Measurements from ENCODE around the gene CLEC2D.
A peak's percentile ranks its signal among the peaks of the same experiment; 100 is the strongest.
"Not testable (repeated sequence)": the region's sequence is repeated elsewhere in the genome, so short reads cannot be mapped to it uniquely, and the experiment has no call there.

The CLEC2D gene, protein sequence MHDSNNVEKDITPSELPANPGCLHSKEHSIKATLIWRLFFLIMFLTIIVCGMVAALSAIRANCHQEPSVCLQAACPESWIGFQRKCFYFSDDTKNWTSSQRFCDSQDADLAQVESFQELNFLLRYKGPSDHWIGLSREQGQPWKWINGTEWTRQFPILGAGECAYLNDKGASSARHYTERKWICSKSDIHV

DNA sequence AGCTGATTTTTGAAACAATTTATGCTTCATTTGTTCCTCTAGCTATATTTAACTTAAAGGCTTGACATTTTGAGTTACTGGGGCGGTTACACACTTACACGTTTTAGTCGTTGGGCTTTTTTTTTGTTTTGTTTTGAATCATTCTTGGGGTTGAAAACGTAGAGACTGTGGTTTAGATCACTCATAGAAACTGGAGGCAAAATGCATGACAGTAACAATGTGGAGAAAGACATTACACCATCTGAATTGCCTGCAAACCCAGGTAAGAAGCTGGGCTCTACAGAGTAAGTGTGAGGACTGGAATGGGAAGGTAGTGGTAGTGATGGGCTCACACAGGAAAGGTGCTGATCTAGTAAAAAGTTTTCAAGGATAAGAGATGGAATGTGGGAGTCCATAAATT, at the start of gene CLEC2D:
TSS of gene CLEC2D (plus strand) at position 180 of the 400 bp plus-strand sequence. CDS start at position 202, 22 bp downstream.
- no peak for DNase-seq

DNA sequence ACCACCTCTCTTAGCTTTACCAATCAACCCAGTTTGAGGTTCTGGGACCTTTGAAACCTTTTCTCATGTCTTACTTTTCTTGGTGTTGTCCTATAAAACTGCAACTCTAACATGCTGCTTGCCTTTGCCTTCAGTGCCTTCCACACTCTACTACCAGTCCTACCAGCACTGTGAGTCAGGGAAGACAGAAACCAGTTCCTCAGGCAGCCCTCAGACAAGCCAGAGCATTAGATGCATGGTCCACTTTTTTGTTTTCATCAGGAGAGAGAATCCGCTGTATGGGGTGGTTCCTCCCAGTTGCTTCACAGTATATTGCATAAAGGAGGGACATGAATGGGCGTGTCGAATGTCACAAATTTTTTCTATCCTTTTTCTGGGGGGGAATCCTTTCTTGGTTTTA, 44.5 kb upstream of the CLEC2D start:
- no peak for DNase-seq

DNA sequence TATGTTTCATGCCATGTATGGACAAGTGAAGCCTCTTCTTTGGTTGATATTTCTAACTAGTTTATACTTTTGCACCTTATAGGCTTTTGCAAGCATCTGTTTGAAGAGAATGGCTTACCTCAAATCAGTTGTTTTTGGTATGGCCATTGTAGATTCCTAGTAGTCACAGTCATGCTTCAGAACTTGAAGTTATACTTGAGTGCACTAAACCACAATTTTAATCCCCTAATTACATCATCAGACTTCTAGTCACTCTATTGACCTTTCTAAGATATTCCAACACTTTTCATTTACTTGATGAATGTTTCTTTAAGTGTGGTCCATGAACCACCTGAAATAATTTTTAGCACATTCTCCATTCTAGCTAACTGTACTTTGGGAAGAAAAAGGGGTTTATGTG, 43.2 kb upstream of the CLEC2D start:
- no peak for DNase-seq

DNA sequence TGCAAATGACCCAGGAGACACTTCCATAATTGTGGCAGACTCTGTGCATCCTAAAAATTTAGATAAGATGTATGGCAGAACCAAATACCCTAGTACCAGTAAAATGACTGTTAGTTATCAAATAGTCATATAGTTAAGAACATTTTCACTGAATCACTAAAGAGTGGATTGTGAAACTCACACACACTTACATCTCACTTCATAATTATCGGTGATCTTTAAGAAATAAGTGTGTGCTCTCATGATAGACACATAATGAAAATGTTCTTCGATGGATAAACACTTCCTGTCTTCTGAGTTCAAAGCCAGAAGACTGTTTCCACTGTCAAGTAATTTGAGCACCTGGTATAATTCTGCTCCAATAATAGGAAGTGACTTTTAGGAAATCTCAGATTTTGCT, 42.7 kb upstream of the CLEC2D start:
- DNase-seq, result no peak

DNA sequence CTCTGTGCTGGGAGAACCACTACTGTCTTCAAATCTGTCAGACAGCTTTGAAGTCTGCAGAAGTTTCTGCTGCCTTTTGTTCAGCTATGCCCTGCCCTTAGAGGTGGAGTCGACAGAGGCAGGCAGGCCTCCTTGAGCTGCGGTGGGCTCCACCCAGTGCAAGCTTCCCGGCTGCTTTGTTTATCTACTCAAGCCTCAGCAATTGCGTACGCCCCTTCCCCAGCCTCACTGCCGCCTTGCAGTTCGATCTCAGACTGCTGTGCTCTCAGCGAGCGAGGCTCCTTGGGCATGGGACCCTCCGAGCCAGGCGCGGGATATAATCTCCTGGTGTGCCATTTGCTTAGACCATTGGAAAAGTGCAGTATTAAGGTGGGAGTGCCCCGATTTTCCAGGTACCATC, 36.7 kb upstream of the CLEC2D start:
- DNase-seq, result no peak

DNA sequence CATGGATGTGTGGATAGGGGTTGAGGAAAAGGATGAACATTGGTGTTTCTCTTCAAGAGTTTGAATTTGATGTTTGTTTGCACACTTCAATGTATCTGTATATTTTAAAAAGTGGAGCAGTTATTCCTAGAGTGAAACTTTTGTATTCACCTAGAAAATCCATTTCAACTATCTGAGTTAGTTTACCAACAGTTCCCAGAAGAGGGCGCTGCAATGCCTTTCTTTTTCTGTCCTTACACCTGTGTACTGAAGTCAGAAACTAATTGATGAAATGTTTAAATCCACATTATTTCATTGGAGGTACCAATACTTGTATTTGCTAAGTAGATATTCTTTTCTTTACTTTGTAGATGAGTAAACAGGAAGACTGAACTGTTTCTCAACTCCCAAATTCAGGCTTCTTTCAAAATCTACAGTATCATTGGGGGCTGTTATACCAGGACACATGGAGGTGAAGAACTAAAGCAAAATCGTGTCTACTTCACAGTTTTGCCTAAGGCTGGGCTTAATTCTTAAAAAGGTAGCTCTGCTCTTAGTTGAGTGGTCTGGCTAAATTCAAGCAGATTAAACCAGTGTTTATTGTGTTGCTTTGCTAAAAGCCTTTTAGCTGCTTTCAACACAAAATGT, 35.2 kb upstream of the CLEC2D start:
- peak; percentile 33 for DNase-seq

DNA sequence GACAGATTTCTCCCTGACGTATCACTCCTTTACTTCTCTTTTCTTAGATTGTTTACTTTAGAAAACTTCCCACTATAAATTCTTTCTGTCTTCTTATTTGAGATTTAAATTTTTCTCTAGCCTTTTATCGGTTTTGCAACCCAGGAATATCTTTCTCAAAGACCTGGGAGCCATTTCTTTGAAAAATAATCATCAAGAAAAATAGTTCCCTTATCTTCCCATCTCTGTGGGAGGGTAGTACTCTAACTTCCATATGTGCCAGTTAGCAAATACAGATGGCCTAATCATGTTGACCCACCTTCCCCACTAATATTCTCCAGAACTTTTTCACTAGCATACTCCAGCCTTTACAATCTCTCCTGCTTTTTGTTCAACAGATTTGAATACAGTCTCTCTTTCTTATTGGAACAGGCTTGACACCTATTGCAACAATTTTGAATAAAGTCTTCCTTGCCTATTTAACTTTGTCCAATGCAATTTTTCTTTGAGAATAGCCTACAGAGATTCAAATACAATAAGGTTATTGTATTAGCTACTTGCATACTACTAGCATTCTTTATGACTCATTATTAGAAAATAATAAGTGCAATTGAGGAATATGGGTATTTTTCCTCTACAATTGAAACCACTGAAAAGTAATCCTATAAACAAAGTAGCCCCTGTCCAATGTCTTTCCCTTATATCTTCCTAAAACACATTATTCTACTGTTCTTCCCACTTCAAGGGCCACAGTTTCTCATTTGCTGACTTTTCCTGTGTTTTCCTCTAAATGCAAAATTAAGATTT, 34.4 kb upstream of the CLEC2D start:
- no peak for DNase-seq

DNA sequence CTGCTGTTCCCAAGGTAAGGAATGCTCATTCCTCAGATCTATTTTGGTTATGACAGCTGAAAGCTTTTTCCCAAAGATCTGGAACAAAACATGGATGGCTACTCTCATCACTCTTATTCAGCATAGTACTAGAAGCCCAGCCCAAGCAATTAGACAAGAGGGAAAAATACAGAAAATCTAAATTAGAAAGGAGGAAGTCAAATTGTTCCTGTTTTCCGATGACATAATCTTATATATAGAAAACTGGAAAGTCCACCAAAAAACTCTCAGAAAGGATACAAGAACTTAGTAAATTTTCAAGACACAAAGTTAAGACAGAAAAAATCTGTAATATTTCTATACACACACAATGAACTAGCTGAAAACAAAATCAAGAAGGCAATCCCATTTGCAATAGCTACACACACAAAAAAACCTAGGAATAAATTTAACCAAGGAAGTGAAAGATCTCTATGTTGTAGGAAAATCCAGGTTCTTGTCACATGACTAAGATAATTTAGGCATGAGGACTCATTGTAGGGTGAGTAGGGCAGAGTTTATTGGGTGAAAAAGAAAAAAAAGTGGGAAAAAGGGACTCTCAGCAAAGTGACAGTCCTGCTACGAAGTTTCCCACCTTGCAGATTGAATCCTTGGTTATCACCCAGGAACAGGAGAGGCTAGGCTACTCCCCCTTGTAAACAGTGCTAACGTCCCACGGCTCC, 33.2 kb upstream of the CLEC2D start:
- no peak for DNase-seq

DNA sequence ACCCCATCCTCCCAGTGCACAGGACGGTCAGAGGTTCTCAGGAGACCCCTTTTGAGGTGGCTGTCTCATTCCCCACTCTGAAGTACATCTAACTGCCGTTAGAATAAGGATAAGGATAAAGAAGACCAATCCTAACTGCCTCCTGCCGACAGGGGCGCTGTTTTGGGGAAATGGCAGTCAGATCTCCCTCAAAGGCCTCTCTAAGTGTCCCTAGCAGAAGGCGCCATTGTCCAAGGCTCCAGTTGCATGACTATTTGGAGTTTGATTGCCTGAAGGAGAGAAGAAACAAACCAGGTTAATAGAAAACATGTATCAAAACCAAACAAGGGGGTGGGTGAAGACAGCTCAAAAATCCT, 32.7 kb upstream of the CLEC2D start:
- DNase-seq, result no peak

DNA sequence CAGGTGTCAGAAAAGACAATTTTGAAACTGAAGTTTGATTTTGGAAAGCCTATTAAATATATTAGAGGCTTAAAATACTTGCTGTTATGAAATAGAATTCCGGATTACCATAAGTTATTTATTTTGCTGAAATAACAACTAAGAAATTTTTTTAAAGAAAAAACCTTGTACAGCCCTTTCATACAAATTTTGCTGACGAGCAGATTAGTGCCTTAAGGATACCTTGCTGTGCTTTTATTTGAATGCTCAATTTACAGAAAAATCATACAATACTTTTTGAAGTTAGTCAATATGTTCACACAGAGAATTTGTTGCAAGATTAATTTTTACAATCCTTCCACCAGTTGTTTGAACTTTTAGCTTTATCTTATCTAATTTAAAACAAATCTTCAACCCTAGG, 29.5 kb upstream of the CLEC2D start:
- no peak for DNase-seq

DNA sequence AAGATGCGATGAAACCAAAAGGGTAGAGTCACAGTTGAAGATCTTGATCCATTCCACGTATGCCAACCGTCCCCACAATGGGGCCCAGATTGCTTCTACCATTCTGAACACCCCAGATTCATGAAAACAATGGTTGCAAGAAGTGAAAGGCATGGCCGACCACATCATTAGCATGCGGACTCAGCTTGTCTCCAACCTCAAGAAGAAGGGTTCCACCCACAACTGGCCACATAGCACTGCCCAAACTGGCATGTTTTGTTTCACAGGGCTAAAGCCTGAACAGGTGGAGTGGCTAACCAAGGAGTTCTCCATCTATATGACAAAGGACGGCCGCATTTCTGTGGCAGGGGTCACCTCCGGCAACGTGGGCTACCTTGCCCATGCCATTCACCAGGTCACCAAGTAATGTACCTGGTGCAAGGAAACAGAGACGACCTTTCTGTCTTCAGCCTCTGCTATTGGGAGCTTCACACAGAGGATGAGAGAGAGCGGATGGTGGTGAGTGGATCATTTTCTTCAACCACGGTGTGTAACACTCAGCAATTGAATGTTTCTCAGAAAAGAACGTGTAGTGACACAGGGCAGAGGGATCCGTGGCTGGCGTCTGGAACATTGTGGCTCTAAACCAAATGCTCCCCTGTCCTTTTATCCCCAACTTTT, 26.8 kb upstream of the CLEC2D start:
- no peak for DNase-seq

DNA sequence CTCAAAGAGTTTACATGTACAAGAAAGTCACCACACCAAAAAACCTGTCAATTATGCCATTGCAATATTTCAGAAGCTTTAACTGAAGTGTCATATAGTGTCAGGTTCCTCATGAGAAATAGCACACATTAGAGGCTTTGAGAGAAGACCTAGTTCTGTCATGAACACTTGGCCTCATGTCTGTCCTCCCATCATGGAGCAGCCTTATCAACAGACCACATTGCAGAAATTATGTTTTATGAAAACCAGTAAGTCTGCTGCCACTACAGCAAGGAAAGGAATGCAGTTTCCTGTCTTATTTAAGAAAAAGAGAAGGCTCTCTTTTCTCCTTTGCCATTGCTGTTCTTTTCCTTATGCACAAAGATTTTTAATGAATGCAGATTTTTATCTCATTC, 26.2 kb upstream of the CLEC2D start:
- DNase-seq, result no peak

DNA sequence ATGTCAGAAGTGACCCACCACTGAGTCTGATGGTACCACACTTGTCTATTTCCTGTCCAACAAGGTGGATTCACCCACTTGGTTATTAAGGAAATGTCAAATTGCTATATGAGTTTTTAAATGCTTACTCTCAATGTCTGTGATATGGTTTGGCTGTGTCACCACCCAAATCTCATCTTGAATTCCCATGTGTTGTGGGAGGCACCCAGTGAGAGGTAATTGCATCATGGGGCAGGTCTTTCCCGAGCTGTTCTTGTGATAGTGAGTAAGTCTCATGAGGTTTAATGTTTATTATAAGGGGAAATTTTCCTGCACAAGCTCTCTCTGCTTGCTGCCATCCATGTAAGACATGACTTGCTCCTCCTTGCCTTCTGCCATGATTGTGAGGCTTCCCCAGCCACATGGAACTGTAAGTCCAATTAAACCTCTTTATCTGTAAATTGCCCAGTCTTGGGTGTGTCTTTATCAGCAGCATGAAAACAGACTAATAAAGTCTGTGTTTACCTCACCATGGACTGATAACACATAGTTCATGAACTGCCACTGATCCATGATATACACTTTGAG, 24.4 kb upstream of the CLEC2D start:
- not testable (repeated sequence) for DNase-seq

DNA sequence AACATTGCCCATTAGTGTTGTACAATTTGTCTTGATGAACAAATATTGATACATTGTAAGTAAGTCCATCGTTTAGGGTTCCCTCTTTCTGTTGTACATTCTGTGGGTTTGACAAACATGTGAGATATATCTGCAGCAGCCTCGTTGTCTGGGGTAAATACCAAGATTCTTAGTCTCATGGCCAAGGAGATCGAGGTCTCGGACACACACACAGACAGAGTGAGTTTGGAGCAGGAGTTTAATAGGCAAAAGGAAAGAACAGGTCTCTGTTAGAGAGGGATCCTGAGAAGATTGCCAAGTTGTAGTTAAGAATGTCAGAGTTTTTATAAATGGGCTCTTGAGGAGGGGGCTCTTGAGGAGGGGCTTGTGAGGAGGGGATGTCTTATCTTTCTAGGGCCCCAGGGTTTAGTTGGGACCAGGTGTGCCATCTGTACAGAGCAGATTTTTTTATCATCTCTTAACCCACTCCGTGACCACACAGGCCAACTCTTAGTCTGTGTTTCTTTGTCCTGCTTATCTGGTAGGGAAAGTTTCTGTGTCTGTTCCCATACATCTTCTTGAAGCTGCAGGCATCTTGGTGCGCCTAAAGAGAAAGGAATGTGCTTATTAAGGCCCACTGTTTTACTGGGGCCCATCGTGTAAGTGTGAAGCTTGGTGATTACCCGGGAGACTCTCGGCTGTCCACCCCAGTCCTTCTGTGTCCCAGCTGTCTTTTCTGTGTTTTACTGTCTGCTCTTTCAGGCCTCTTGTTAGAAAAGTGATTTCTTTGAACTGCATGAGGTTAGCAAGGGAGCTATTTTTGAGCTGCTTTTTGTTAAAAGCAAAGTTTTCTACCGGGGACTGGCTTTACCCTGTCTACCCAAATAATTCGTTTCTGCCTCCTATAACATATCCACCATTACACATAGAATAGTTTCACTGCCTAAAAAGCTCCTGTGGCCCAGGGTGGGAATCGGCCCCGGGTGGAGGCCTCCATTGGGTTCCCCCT, 22.4 kb upstream of the CLEC2D start:
- no peak for DNase-seq

DNA sequence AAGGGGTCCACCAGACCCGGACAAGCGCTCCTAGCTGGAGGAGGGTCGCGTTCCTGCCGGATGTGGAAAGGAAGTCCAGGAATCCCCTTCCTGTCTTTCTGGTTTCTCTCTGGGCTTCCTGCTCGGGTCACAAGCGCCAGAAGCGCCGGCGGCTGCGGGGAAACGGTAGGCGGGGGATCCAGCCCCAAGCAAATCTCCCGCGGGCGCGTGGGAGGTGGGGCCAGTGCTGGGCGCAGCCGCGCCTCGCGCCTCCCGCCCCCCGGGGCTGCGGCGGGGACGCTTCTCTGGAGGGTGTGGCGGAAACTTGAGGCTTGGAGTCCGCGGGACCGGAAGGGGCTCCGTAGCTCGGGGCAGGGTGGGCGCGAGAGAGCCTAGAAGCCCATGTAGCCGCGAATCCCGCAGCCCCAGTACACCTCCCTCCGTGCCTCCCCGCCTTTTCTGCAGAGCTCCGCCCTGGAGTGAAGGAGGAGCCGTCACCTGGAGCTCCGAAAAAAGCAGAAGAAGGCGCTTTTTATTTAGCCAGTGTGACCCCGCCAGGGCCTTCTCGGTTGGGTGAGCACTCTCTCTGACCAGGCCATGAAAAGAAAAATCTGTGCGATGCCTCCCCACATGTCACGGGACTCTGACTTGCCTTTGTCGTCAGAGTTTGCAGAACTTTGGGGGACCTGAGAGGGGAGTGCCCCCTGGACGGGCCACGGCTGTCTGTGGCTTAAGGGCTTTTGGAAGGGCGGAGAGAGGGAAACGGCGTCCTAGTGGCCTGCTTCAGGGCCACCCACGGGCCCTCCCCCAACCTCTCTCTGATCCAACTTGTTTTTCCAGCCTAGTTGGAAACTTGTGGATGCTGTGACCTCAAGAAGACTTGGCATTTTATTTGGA, 21.4 kb upstream of the CLEC2D start:
- DNase-seq, result peak; percentile 70

DNA sequence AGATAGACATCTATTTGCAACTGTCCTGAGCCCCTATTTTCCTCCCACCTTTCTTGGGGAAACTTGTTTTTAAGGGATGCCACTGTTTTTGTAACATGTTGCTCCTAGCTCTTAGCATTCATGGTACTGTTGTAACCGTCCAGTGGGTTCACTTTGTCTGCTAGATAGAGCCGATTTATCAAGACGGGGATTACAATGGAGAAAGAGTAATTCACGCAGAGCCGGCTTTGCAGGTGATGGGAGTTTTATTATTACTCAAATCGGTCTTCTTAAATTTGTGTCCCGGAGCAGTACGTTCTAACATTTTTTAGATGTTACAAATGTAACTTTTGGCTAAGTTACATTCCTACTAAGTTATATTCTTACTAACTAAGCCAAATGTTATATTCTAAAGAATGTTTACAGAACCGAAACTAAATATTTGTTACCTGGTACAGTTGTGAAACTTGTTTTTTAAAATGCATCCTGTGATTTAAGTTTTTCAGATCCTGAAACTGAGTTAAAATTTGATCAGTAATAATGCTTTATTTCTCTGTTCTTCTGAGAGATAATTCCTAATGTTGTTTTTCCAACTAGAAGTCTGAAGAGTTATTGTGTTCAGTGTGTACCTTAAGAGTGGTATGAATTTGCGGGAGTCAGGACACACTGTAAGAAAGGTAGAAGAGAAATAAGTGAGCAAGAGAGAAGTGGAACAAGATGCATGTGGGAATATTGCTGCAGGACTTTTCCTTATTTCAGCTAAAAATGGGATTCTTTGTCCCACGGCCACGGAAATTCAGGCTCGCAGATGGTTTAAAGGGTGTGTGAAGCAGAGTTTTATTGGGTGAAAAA, 20.6 kb upstream of the CLEC2D start:
- DNase-seq, result no peak

DNA sequence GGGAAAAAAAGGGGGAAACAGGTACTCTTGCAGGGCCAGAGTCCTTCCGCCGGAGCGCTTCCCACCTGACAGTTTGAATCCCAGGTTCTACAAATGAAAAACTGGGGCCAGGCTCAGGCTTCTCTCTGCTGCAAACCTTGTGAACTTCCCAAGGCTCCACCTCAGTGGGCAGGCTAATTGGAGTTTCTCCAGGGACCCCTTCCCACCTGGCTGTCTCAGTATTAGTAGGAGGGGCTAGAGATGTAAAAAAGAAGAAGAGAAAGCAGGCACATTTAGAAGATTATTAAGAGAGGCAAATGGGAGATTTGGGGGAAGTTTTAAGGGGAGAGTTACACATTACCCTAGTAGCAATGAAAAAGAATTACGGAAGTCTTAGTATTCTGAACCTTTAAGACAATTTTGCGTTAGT, 20.0 kb upstream of the CLEC2D start:
- no peak for DNase-seq

DNA sequence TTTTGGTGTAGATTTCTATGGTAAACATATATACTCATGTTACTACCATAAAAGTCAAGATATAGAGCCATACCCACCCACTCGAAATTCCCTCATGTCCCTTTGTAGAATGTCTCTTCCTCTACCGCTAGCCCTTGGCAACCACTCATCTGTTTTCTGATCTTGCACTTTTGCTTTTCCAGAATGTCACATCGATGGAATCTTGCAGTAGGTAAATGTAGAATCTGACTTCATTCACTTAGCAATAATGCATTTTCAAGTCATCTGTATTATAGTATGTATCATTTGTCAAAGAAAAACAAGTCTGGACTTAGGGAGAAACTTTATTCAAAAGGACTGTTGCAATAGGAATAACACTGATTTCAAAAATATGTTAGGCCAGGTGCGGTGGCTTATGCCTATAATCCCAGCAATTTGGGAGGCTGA, 19.3 kb upstream of the CLEC2D start:
- no peak for DNase-seq

DNA sequence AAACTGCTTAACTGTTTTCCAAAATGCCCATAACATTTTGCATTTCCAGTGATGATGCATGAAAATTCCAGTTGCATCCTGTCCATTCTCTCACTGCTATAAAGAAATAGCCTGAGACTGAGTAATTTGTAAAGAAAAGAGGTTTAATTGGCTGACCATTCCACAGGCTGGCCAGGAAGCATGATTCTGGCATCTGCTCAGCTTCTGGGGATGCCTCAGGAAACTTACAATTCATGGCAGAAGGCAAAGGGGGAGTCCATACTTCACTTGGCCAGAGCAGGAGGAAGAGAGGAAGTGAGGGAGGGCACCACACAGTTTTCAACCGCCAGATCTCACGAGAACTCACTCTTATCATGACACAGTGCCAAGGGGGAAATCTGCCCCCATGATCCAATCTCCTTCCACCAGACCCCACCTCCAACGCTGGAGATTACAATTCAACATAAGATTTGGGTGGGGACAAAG, 18.2 kb upstream of the CLEC2D start:
- DNase-seq, result no peak

Data from midbrain (tissue), 1 donor.